T-helper 22 cell (primary cell): ENCODE results near the gene CLNK.
"Not testable (repeated sequence)": the region's sequence is repeated elsewhere in the genome, so short reads cannot be mapped to it uniquely, and the experiment has no call there.

Source experiments
- DNase-seq: peaks from one replicate; pipeline ENCODE4 v3.0.0-alpha.2; 2020; ENCODE audit warnings: low read depth

The CLNK gene

GRCh38 chr4:10659251-10659650 is 25.3 kb downstream of the CLNK start:
- no peak for DNase-seq

DNA sequence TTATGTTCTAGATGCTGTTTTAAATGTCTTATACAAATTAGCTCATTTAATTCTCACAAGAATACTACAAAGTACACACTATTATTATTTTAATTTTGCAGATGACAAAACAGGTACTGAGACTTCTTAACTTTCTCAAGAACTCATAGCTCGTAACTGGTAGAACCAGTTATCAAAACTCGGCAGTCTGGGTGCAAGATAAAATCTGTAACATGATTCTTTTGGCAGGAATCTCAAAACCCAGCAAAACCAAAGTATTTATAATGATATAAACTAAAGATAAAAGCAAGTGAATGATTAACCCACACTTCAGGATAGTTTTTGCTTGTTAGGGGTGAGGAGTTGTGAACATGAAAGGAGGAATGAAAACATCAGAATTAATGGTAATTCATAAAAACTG is 27.6 kb downstream of the CLNK start:
- DNase-seq = no peak

GRCh38 chr4:10656420-10656819 is 28.1 kb downstream of the CLNK start:
- DNase-seq = no peak

DNA sequence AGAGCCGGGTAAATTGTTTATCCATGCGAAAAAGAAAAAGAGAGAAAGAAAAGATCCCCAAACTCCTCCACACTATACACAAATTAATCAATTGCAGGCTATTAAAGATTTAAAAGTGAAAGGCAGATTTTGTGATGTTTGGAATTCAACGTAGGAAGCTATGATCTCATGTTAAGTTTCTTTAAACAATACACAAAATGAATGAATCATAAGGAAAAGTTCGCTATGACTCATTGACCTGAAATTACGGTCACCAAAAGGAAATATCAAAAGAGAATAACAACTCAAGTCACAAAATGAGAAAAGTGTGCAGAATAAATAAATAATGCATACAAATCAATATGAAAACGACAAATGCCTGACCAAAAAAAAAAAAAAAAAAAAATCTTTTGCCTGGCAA is 28.6 kb downstream of the CLNK start:
- no peak for DNase-seq

DNA sequence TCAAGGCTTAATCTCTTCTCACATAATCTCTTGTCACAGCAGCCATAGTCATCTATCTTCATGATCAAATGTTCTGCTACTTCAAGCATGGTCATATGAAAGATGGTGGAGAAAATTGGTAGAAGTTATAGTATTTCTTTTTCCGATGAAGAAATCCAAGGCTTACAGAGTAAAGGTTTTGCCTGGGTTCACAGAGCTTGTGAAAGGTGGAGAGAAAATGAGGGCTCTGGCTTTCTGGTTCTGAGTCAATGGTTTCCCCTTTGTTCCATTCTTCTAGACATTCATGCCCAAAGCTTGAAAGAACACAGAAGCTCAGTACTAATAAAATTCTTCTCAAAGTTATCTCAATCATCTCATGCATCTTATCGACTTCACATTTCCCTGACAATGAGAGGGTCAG is 36.1 kb downstream of the CLNK start:
- DNase-seq = no peak

GRCh38 chr4:10647846-10648245 is 36.7 kb downstream of the CLNK start:
- DNase-seq = no peak

- no peak for DNase-seq
Observed at GRCh38 chr4:10643600-10644425, 40.8 kb downstream of the CLNK start.

- no peak for DNase-seq
Observed at GRCh38 chr4:10640561-10641201, 43.9 kb downstream of the CLNK start.

DNA sequence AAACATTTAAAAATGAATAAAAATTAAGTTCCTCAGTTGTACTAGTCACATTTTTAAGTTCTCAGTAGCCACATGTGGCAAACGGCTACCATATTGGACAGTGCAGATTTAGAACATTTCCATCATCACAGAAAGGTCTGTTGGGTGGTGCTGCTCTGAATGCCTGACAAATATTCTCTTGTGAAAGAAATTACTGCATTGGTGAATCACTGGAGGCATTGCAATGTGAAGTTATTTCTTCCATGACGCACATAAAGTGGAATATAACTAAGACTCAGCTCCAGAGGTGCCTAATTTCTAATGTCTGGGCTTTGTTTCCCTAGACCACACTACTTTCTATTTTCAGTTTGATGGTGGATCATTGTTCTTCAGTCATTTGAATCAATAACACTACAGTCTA is 44.9 kb downstream of the CLNK start:
- DNase-seq = no peak

DNA sequence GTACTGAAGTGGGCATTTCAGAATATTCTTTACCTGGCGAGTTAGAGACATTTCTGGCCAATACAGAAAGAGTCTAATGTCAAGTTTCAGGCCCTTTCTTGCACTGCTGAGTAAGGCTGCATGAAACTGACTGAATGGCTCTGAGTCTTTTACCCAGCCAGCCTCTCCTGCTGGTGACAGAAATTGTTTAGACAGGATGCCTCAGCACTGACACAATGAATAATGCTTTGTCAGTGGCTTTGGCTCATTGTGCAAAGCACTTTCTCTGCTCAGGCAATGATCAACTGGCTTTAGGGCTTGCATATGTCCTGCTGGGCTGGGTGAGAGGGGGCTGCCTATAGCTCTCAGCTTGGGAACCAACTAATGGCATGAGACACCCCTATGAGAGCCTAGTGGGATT is 45.5 kb downstream of the CLNK start:
- no peak for DNase-seq

DNA sequence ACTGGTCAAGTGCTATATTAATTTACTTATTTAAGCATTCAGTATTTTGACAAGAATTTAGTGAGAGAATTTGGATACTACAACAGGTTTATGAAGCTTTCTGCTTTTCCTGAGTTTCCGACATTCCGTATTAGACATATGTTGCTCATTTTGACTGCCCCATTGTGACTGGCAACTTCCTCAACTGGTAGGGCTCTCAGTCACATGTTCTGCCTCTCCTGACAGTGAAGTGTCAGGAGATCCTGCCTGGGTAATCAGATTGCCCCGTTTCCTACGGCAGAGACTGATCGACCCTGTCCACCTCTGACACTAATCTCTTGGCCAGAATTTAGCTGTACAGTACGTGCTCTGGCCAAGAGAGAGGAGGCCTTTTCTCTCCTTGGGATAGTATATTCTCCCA is 49.5 kb downstream of the CLNK start:
- DNase-seq = no peak

GRCh38 chr4:10629394-10629793 is 55.2 kb downstream of the CLNK start:
- no peak for DNase-seq

DNA sequence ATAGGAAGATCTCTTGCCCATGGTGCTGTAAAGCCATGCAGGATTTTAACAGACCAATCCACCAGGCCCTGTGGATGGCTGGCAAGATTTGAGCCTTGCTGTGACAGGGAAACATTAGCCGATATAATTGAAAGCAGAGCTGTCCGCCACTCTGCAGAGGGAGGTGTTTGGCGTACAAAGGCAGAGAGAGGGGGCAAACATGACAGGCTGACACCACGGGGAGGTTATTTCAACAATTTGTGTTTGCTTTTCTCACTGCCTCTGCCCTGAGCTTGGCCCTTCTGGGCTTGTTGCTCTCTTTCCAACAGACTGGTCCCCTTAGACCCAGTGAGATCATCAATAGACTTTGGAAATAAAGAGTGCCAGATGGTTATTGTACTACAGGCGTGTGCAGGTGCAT is 59.4 kb downstream of the CLNK start:
- DNase-seq = no peak

DNA sequence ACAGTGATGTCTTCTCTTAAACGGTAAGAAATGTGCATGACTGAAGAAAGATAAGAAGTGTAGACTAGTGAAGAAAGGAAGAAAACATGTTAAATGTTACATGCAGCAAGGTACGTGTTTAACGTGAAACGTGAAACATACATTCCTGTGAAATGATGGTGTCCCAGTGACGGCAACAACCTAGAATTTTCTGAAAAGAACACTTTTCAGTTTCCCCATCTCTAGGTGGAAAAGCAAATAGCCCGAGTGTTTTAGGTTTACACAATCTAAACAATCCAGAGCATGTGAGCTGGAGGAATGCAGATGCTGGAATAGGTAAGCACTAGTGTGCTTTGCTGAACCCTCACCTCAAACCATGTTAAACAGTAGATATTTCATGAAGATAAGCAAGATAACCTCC is 60.7 kb downstream of the CLNK start:
- no peak for DNase-seq

GRCh38 chr4:10623241-10623640 is 61.3 kb downstream of the CLNK start:
- no peak for DNase-seq

GRCh38 chr4:10622728-10623127 is 61.8 kb downstream of the CLNK start:
- DNase-seq = no peak

GRCh38 chr4:10620935-10621488 is 63.6 kb downstream of the CLNK start:
- DNase-seq = no peak

DNA sequence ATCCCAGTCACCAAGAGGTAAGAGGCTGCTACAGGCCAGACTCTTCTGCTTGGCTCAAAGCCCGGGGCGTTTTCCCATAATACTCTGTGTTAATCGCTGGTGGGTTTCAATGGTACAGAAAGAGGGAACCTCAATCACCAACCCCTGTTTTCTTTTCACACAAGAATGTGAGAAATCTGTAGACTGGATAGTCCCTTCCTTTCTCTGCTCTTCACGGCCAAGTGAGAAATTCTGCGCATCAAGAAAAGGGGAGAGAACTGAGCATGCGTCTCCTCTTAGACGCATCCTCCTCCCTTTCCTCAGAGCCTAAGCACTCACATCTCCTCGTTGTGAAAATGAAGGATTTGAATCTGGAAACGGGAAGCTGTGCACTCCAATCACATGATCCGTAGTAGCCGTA is 64.7 kb downstream of the CLNK start:
- DNase-seq = no peak

DNA sequence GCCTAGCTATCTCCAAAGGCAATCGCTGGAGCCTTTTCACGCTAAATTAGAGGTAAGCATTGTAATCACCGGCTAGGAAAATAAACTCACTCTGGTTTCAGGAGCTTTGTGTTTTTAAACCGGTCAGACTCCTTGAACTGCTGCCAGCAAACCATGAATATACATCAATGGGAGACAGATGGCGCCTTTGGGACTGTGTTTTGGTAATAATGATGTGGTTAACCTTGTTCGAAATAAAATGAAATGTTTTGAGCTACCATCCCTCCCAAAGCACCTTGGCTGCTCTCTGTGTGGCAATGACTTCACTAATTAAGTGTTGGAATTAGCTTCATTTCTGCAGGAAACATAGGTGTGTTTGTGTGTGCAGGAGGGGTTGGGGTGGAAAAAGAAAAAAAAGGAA is 65.3 kb downstream of the CLNK start:
- no peak for DNase-seq

DNA sequence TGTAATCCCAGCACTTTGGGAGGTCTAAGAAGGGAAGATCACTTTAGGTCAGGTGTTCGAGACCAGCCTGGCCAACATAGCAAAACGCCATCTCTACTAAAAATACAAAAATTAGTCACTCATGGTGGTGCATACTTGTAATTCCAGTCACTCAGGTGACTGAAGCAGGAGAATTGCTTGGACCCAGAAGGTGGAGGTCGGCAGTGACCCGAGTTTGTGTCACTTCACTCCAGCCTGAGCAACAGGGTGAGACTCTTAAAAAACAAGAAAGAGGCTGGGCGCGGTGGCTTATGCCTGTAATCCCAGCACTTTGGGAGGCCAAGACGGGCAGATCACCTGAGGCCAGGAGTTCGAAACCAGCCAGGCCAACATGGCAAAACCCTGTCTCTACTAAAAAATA is 69.6 kb downstream of the CLNK start:
- DNase-seq = not testable (repeated sequence)

- no peak for DNase-seq
Observed at GRCh38 chr4:10613926-10614478, 70.6 kb downstream of the CLNK start.

DNA sequence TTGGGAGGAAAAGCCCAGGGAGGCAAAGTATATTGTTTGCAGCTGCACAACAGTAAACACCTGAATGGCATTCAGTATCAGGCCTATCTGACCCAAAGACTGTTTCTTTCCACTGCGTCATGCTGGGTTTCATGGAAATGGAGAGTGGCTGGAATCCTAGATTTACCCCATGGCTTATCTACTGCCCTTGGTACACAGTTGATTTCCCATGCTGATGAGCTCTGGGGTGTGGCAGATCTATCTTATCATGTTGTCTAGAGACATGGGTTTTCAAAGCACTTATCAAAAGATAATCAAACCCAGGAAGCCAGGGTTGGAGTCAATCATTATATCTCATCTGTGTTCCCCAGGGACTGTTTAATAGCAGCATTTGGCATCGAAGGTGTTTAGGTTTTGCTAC is 72.1 kb downstream of the CLNK start:
- DNase-seq = no peak

GRCh38 chr4:10611673-10612072 is 72.9 kb downstream of the CLNK start:
- no peak for DNase-seq
